HG03354 (cell line): ENCODE results near the gene PREB.

Experiments used
- ATAC-seq: cut with Tn5 transposase; IDR thresholded peaks from one replicate; pipeline ENCODE4 v1.9.1; 2021; ENCODE audit warnings: mild to moderate bottlenecking; ENCODE audit not compliant: unreplicated experiment, poor library complexity, severe bottlenecking

The PREB gene

GRCh38 chr2:27099334-27099955 is 35.0 kb downstream of the PREB start:
- no peak for ATAC-seq

DNA sequence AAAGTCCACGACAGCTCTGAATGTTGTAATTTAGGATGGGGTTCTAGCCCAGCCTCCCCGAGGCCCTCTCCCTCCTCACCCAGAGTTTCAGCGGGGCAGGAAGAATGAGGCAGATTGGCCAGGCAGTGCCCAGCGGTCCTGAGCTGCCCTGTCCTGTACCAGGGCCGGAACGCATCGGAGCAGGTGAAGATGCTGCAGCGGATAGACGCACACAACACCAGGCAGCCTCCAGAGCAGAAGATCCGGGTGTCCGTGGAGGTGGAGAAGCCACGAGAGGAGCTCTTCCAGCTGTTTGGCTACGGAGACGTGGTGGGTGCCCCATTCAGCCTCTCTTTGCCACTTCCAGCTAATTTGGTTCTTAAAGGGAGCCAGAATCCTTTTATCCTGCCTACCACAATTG is 37.1 kb downstream of the PREB start:
- no peak for ATAC-seq

DNA sequence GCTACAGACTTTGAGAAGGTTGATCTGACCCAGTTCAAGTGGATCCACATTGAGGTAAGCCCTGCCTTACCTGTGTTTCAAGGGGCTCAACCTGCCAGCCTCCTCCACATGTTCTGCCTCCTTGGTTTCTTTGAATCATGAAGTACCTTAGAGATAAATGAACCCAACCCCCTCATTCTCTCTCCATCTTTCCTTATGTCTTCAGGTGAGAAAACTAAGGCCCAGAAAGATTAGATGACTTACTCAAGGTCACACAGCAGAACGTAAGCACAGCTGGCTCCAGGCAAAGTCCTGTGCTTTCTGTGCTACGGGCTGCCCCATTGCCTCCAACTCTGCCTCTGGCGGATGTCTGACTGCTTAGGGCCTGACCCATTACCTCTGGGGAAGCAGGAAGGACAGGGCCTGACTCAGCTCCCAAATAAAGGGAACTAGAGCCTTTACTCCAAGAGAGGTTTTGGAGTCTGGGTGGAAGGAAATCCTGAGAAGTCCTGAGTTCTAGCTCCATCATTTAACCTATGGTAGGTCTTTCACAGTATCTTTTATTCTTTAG is 37.6 kb downstream of the PREB start:
- ATAC-seq, result no peak

- no peak for ATAC-seq
Observed at GRCh38 chr2:27095745-27096651, 38.4 kb downstream of the PREB start.

- ATAC-seq, result no peak
Observed at GRCh38 chr2:27095427-27095744, 39.0 kb downstream of the PREB start.

- no peak for ATAC-seq
Observed at GRCh38 chr2:27094353-27094984, 40.0 kb downstream of the PREB start.

DNA sequence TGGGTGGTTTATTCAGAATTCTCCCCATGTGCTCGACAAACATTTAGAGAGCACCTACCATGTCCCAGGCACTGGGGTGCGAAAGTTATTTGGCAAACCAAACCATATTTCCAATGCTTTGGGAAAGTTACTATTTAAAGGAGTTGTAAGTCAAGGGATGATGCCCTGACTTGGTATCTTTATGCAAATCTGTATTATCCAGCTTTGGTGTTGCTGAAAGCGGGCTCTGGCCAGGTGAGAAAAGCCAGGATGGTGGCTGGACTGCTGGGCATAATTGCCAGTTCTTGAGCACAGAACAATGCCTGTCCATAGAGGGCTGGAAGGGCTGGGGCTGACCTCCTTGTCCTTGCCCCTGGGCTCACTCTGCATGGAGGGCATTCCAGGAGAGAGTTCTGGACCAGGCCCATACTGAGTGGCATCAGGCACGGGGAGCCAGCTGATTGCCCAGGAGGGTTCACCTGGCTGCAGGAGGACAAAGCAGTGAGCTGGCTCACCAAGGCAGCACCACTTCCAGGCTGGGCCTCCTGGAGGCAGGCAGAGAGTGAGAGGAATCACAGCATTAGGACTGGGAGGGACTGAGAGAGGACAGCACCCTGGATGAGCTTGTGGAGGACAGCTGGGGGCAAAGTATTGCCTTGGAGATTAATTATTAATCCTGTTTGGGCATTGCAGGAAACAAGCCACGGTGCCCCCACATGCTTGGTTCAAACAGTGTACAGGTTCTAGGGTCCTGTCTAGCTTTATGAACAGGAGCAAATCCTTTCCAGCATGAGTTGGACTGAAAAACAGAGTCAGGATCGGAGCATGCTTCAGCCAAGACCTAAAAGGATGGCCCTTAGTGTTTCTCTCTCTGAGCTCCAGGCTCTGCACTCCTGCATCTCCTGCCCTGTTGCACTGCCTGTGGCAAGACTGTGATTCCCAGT is 40.7 kb downstream of the PREB start:
- no peak for ATAC-seq

DNA sequence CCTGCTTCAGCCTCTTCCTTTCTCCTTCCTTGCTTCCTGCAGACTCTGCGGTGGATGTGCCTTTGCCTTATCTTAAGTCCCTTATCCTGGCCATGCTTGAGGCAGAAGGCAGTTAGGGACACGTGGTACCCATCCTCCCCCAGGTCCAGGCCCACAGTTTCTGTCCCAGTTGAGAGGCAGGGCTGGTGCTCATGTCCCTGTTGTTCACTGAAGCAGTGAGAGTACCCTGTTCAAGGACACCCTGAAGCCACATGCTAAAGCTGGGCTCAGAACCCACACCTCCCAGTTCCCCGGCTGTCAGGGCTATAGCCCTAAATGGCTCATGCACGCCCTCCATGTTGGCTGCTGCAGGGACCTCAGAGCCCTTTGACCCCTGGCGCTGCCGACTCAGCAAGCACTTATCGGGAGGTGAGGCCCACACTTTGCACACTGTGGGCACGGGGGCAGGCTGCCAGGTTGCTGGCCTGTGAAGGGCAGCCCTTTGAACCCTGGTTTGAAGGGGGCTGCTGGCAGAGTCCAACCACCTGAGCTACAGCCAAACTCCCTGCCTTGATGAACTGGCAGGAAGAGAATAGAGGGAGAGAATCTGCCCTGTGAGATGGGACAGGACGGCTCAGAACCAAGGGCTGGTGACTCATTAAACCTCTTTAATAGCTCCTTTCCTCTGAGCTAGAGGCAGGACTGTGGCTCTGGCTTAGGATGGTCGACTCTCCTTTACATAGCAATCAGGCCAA is 41.6 kb downstream of the PREB start:
- no peak for ATAC-seq

DNA sequence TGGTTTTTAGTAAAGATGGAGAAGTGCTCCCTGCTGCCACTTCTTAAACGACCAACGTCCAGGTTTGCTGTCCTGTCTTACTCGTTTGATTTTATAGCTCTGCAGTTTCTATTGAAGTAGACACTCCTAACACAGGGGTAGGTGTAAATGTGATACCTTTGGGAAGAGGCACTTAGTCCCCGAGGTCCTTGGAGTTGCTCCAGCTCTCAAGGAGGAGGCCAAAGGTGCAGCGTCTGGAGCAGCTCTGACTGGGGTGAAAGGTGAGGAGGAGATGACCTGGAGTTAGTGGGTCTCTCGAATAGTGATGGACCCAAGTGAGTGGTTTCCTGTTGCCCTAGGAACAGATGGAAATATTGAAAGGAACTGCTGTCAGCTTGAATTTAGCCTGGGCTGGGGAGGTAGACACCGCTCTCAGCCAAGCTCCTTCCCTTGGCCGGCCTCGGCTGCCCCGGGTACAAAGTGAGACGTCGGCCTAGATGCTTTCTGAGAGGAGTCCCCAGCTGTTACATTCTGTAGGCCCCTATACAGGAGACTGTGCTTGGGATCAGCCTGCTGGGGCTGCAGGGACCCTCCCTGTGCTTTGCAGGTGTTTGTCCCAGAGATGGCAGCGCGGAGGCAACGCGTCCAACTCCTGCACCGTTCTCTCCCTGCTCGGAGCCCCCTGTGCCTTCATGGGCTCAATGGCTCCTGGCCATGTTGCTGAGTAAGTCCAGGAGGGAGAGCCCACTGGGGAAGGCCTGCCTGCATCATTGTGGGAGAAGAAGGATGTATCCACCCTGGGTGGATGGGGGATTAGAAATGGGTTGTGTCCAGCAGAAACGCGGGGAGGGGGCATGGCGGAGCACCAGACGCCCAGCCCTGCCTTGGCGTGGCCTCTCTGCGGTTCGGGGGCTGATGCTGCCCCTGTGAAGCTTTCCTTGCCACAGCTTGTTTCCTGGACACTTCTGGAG is 42.4 kb downstream of the PREB start:
- no peak for ATAC-seq

GRCh38 chr2:27089111-27089954 is 45.1 kb downstream of the PREB start:
- no peak for ATAC-seq

- no peak for ATAC-seq
Observed at GRCh38 chr2:27088634-27089033, 45.8 kb downstream of the PREB start.

GRCh38 chr2:27087823-27088410 is 46.5 kb downstream of the PREB start:
- ATAC-seq, result no peak

GRCh38 chr2:27086724-27087593 is 47.5 kb downstream of the PREB start, which contains the start of gene KHK:
Gene KHK, plus strand, starts transcription at chr2:27086772. Its CDS starts 488 bp downstream, at chr2:27087260.
- peak; percentile 24 for ATAC-seq

GRCh38 chr2:27086090-27086723 is 48.2 kb downstream of the PREB start:
- peak; percentile 70 for ATAC-seq

DNA sequence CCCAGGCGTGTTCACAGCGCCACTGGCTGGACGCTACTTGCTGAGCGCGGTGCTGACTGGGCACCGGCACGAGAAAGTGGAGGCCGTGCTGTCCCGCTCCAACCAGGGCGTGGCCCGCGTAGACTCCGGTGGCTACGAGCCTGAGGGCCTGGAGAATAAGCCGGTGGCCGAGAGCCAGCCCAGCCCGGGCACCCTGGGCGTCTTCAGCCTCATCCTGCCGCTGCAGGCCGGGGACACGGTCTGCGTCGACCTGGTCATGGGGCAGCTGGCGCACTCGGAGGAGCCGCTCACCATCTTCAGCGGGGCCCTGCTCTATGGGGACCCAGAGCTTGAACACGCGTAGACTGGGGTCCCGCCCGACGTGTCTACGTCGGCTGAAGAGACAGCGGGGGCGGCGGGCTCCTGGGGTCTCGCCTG is 48.8 kb downstream of the PREB start:
- peak; percentile 4 for ATAC-seq
